T-helper 2 cell treated with Interferon-gamma antibody and Interleukin-4, amounts not matched to agents 100 ng/mL and 5 ng/mL, for 36 hours (primary cell): Measurements from ENCODE around the gene POLR2H. TPM values are rescaled to one million over a fixed set of nuclear protein-coding genes. Genes with fewer than 3 reads are reported as not detected.
"Not testable (repeated sequence)": the region's sequence is repeated elsewhere in the genome, so short reads cannot be mapped to it uniquely, and the experiment has no call there.

Source experiments
- intact Hi-C: fragments of 100-400 bp; cut with micrococcal nuclease; formaldehyde crosslinking; loops from one replicate; pipeline ENCODE4 v1.15.1; 2023
- total RNA-seq: library from RNA; stranded (reverse); gene quantifications from 2 replicates; pipeline ENCODE4 v1.2.3, GENCODE V29; 2022

Gene POLR2H
- total RNA-seq, 1 donor from 2014 or later, result 89.8 TPM

- intact Hi-C loops, result loop anchor here (1.0 kb wide), 3 partner anchors 21 to 36 kb away; partner anchors contain the start of genes EIF4G1 and PSMD2
Observed at GRCh38 chr3:184335291-184335660, 26.2 kb upstream of the POLR2H start.

GRCh38 chr3:184335661-184336546 lies 25.6 kb upstream of the POLR2H start:
- intact Hi-C loops, result loop anchor here (1.0 to 2.0 kb wide), 4 partner anchors 19 to 37 kb away; partner anchors contain the start of genes EIF4G1 and PSMD2

- intact Hi-C loops, result loop anchor here (2.0 kb wide), 1 partner anchor 18 kb away; no protein-coding TSS in a partner anchor
Observed at GRCh38 chr3:184336547-184337398, 24.7 kb upstream of the POLR2H start.

GRCh38 chr3:184337399-184337714 lies 24.2 kb upstream of the POLR2H start, which contains the start of gene FAM131A:
Gene FAM131A (plus strand): TSS chr3:184337600. CDS start chr3:184337631, 31 bp downstream.
- intact Hi-C loops, result loop anchor here (2.0 kb wide), 1 partner anchor 17 kb away; no protein-coding TSS in a partner anchor

GRCh38 chr3:184337981-184338380 lies 23.5 kb upstream of the POLR2H start:
- intact Hi-C loops, result loop anchor here (2.0 kb wide), 1 partner anchor 17 kb away; no protein-coding TSS in a partner anchor

GRCh38 chr3:184338511-184338945 lies 23.0 kb upstream of the POLR2H start:
- intact Hi-C loops, result no loop called here

- intact Hi-C loops, result no loop called here
Observed at GRCh38 chr3:184339001-184339400, 22.5 kb upstream of the POLR2H start.

GRCh38 chr3:184339451-184340135 lies 21.9 kb upstream of the POLR2H start:
- intact Hi-C loops, result not testable (repeated sequence)

GRCh38 chr3:184341925-184342324 lies 19.6 kb upstream of the POLR2H start:
- intact Hi-C loops, result no loop called here

GRCh38 chr3:184343200-184343876 lies 18.2 kb upstream of the POLR2H start:
- intact Hi-C loops, result no loop called here

GRCh38 chr3:184344579-184345316 lies 16.8 kb upstream of the POLR2H start:
- intact Hi-C loops, result no loop called here

- intact Hi-C loops, result no loop called here
Observed at GRCh38 chr3:184345317-184346144, 16.0 kb upstream of the POLR2H start.

- intact Hi-C loops, result no loop called here
Observed at GRCh38 chr3:184346480-184347190, 14.9 kb upstream of the POLR2H start.

- intact Hi-C loops, result no loop called here
Observed at GRCh38 chr3:184347321-184348056, 14.0 kb upstream of the POLR2H start.

- intact Hi-C loops, result no loop called here
Observed at GRCh38 chr3:184348057-184348382, 13.5 kb upstream of the POLR2H start.

- intact Hi-C loops, result no loop called here
Observed at GRCh38 chr3:184349563-184350470, 11.7 kb upstream of the POLR2H start.

GRCh38 chr3:184350618-184351017 lies 10.9 kb upstream of the POLR2H start:
- intact Hi-C loops, result no loop called here
